CD14-positive monocyte (primary cell): ENCODE measurements around the gene ITPR1. TPM values are rescaled to one million over a fixed set of nuclear protein-coding genes. Genes with fewer than 3 reads are reported as not detected.

Experiments used
- DNase-seq, 3 donors: peaks; one replicate each; pipeline ENCODE4 v3.0.0-alpha.2; 2011 to 2022
- H2AFZ ChIP-seq: 2 replicates; pipeline ENCODE4 v1.6.0; 2012; ENCODE audit warnings: mild to moderate bottlenecking, low read depth, low read length, inconsistent platforms; ENCODE audit not compliant: insufficient read depth, poor library complexity, severe bottlenecking
- H3K27ac ChIP-seq, 2 donors: 1 replicate in 1 of 2; 2 replicates in 1 of 2; pipeline ENCODE4 v1.5.1; 2012 to 2013; ENCODE audit warnings: low read length in 2 of 2, control low read depth in 1 of 2, inconsistent platforms in 1 of 2, low read depth in 1 of 2, mild to moderate bottlenecking in 1 of 2
- H3K27me3 ChIP-seq, 2 donors: one replicate each; pipeline versions ENCODE4 v1.6.0 to v1.6.1; 2011 to 2013; ENCODE audit warnings: low read length in 2 of 2; ENCODE audit not compliant: control insufficient read depth in 2 of 2, insufficient read depth in 2 of 2
- H3K36me3 ChIP-seq, 2 donors: replicated peaks in 1 of 2; 1 replicate in 1 of 2; 2 replicates in 1 of 2; pipeline versions ENCODE4 v1.5.1 to v1.6.1; 2012 to 2013; ENCODE audit warnings: low read length in 2 of 2, control low read depth in 1 of 2, inconsistent platforms in 1 of 2, mild to moderate bottlenecking in 1 of 2; ENCODE audit not compliant: insufficient read depth in 2 of 2, control insufficient read depth in 1 of 2
- H3K4me1 ChIP-seq, 2 donors: 1 replicate in 1 of 2; 2 replicates in 1 of 2; pipeline versions ENCODE4 v1.5.1 to v1.6.1; 2012 to 2013; ENCODE audit warnings: low read length in 2 of 2, control low read depth in 1 of 2, inconsistent platforms in 1 of 2, mild to moderate bottlenecking in 1 of 2, moderate library complexity in 1 of 2; ENCODE audit not compliant: insufficient read depth in 2 of 2, control insufficient read depth in 1 of 2
- H3K4me2 ChIP-seq: replicated peaks from 2 replicates; pipeline ENCODE3; 2012; ENCODE audit warnings: low read length, moderate library complexity, mild to moderate bottlenecking; ENCODE audit not compliant: poor library complexity, severe bottlenecking; ENCODE audit errors: extremely low read depth
- H3K4me3 ChIP-seq, 3 experiments: fragments of 200-600 bp in 1 of 3; sonication (generic) in 1 of 3; replicated peaks in 1 of 3; 1 replicate in 2 of 3; 2 replicates in 1 of 3; pipeline ENCODE4 v1.5.1; 2011 to 2013; ENCODE audit warnings: low read length in 3 of 3, mild to moderate bottlenecking in 3 of 3, control low read depth in 2 of 3, low read depth in 2 of 3, inconsistent platforms in 1 of 3, moderate library complexity in 1 of 3
- H3K79me2 ChIP-seq: 2 replicates; pipeline ENCODE4 v1.6.0; 2012; ENCODE audit warnings: mild to moderate bottlenecking, control low read depth, inconsistent platforms, low read length, moderate library complexity; ENCODE audit not compliant: insufficient read depth
- H3K9ac ChIP-seq: 2 replicates; pipeline ENCODE4 v1.6.0; 2017; ENCODE audit warnings: low read length, mild to moderate bottlenecking; ENCODE audit not compliant: insufficient read depth, poor library complexity, severe bottlenecking
- H3K9me3 ChIP-seq, 2 donors: replicated peaks in 1 of 2; 1 replicate in 1 of 2; 2 replicates in 1 of 2; pipeline versions ENCODE4 v1.5.1 to v1.6.1; 2012 to 2013; ENCODE audit warnings: low read length in 2 of 2, control low read depth in 1 of 2; ENCODE audit not compliant: control insufficient read depth in 1 of 2, insufficient read depth in 1 of 2
- H4K20me1 ChIP-seq: 2 replicates; pipeline ENCODE4 v1.6.0; 2012; ENCODE audit warnings: mild to moderate bottlenecking, low read length, control low read depth, moderate library complexity; ENCODE audit not compliant: insufficient read depth
- H3K27ac Mint-ChIP-seq, 7 donors: one replicate each; pipeline ENCODE4 v1.8.0; 2020; ENCODE audit warnings: mild to moderate bottlenecking in 7 of 7, mixed read lengths in 7 of 7, moderate library complexity in 6 of 7, inconsistent platforms in 2 of 7
- H3K27me3 Mint-ChIP-seq, 3 donors: one replicate each; pipeline ENCODE4 v1.8.0; 2021 to 2022; ENCODE audit warnings: low read depth in 3 of 3, mild to moderate bottlenecking in 3 of 3, mixed read lengths in 3 of 3, moderate library complexity in 3 of 3, inconsistent platforms in 1 of 3
- H3K36me3 Mint-ChIP-seq, 2 donors: one replicate each; pipeline ENCODE4 v1.8.0; 2020; ENCODE audit warnings: mixed read lengths in 2 of 2, inconsistent platforms in 1 of 2, mild to moderate bottlenecking in 1 of 2
- H3K4me1 Mint-ChIP-seq: one replicate; pipeline ENCODE4 v1.8.0; 2020; ENCODE audit warnings: mild to moderate bottlenecking, mixed read lengths
- H3K4me3 Mint-ChIP-seq, 2 donors: one replicate each; pipeline ENCODE4 v1.8.0; 2020; ENCODE audit warnings: mild to moderate bottlenecking in 2 of 2, mixed read lengths in 2 of 2, moderate library complexity in 1 of 2
- H3K9me3 Mint-ChIP-seq, 7 donors: one replicate each; pipeline ENCODE4 v1.8.0; 2020 to 2022; ENCODE audit warnings: mixed read lengths in 7 of 7, mild to moderate bottlenecking in 6 of 7, moderate library complexity in 6 of 7, inconsistent platforms in 2 of 7
- CTCF ChIP-seq: fragments of 200-600 bp; IDR thresholded peaks from one replicate; pipeline ENCODE4 v1.8.0; 2022; ENCODE audit warnings: antibody characterized with exemption, mild to moderate bottlenecking
- WGBS: methylation state at CpG from one replicate; pipeline ENCODE4 v1.1.5; 2013; ENCODE audit warnings: missing lambda C conversion rate; ENCODE audit not compliant: insufficient coverage; 5-methylcytosine and 5-hydroxymethylcytosine counted together
- intact Hi-C, 2 donors: fragments of 100-400 bp; cut with micrococcal nuclease; formaldehyde crosslinking; loops; one replicate each; pipeline versions ENCODE4 v1.15.0 to v1.15.1; 2023
- polyA plus RNA-seq, 3 donors: library from polyadenylated mRNA; depleted of rRNA in 1 of 3; unstranded in 2 of 3; stranded (reverse) in 1 of 3; fragments of 300-500 nt in 2 of 3; fragments of >200 nt in 1 of 3; fragmentation: Illumina TruSeq in 2 of 3; gene quantifications; 1 replicate in 2 of 3; 2 replicates in 1 of 3; pipeline ENCODE4 v1.2.3, GENCODE V29; 2012 to 2021

Gene ITPR1
- polyA plus RNA-seq, 3 donors, result 3.2 to 21.1 (median 7.1) TPM

- 94% methylated on average over 5 of the region's 8 CpGs for WGBS
- no peaks in the 10 kb centered on the region for H3K79me2 ChIP-seq
- Mint-ChIP-seq H3K4me1 (peaks cover 4% of the 10 kb centered on the region), H3K27me3 (no peaks in the 10 kb centered on the region), H3K36me3 (peaks cover 87 to 88% of the 10 kb centered on the region in 2 donors), H3K4me3 (no peak overlapping the region), H3K27ac (no peak overlapping the region), H3K9me3 (no peaks in the 10 kb centered on the region)
- intact Hi-C loops, result no loop called here
- no peaks in the 10 kb centered on the region for H3K9me3 ChIP-seq
- no peaks in the 10 kb centered on the region for H4K20me1 ChIP-seq
- no peak overlapping the region for H3K9ac ChIP-seq
- no peaks in the 10 kb centered on the region for H3K4me1 ChIP-seq
- H2AFZ ChIP-seq, result no peak overlapping the region
- H3K4me3 ChIP-seq, result no peak overlapping the region
- H3K27ac ChIP-seq, result no peak overlapping the region
- no peaks in the 10 kb centered on the region for H3K27me3 ChIP-seq
- no peak for DNase-seq
- H3K4me2 ChIP-seq, result no peak overlapping the region
- H3K36me3 ChIP-seq, result peaks cover 85 to 98% of the 10 kb centered on the region in 2 donors
- no peak for TF ChIP-seq CTCF
Observed at GRCh38 chr3:4665197-4665596, 172.0 kb downstream of the ITPR1 start.

- Mint-ChIP-seq H3K4me1 (peaks cover 4% of the 10 kb centered on the region), H3K36me3 (peaks cover 93% of the 10 kb centered on the region in 2 donors), H3K4me3 (no peak overlapping the region), H3K27ac (no peak overlapping the region), H3K27me3 (no peaks in the 10 kb centered on the region), H3K9me3 (no peaks in the 10 kb centered on the region)
- Histone ChIP-seq H3K9me3 (no peaks in the 10 kb centered on the region), H3K79me2 (no peaks in the 10 kb centered on the region), H3K9ac (no peak overlapping the region), H3K4me2 (no peak overlapping the region), H3K27me3 (no peaks in the 10 kb centered on the region), H3K4me1 (no peaks in the 10 kb centered on the region), H3K4me3 (no peak overlapping the region), H3K27ac (no peak overlapping the region), H4K20me1 (no peaks in the 10 kb centered on the region), H3K36me3 (peaks cover 88 to 100% of the 10 kb centered on the region in 2 donors), H2AFZ (no peak overlapping the region)
- no CpG with 5 or more reads among the region's 2 CpGs for WGBS
- TF ChIP-seq CTCF, result no peak
- DNase-seq, result no peak
- intact Hi-C loops, result no loop called here
Observed at GRCh38 chr3:4666071-4666470, 172.9 kb downstream of the ITPR1 start.
